Measurements from ENCODE around the gene TLR9. TPM values are rescaled to one million over a fixed set of nuclear protein-coding genes. Genes with fewer than 3 reads are reported as not detected.

Gene TLR9
- total and polyA plus RNA-seq, 2 donors (not counting 1 experiment from before 2014, with no cell fraction given): under 0.01 TPM; not detected in 1

GRCh38 chr3:52270252-52270754 is 44.9 kb upstream of the TLR9 start:
- Histone ChIP-seq H3K4me3 (replicated peaks in 1 of 4; ENCODE audit: control extremely low read depth in 1 of 4, insufficient read depth in 1 of 4, low read depth in 3 of 4, low read length in 4 of 4) (no peak overlapping the region), H3K4me2 (ENCODE audit: extremely low read depth, insufficient read depth, low read length) (no peak overlapping the region), H3K9ac (ENCODE audit: insufficient read depth, low read length) (no peak overlapping the region), H3K27ac (ENCODE audit: insufficient read depth, low read length) (no peak overlapping the region), H3K79me2 (ENCODE audit: control insufficient read depth, insufficient read depth, low read length) (peaks cover 78% of the 10 kb centered on the region), H3K27me3 (ENCODE audit: control insufficient read depth, insufficient read depth, low read length) (no peaks in the 10 kb centered on the region), H3K9me3 (ENCODE audit: control insufficient read depth, insufficient read depth, low read depth, low read length) (no peaks in the 10 kb centered on the region), H3K4me1 (ENCODE audit: control insufficient read depth, extremely low read depth, insufficient read depth, low read length) (peaks cover 8% of the 10 kb centered on the region), H3K36me3 (ENCODE audit: control insufficient read depth, insufficient read depth, low read length) (peaks cover 10% of the 10 kb centered on the region), H4K20me1 (ENCODE audit: control insufficient read depth, extremely low read depth, insufficient read depth, low read length) (peaks cover 2% of the 10 kb centered on the region), H2AFZ (ENCODE audit: low read length) (no peak overlapping the region)
- TF ChIP-seq CTCF (conservative IDR thresholded peaks at IDR 0.05 in 1 of 2, IDR thresholded peaks at IDR 0.05 in 1 of 2; ENCODE audit: low read depth in 1 of 2, low read length in 2 of 2): no peak
- no peak for TF ChIP-seq EZH2 (IDR thresholded peaks at IDR 0.05; ENCODE audit: low read length, missing control alignments)
- DNase-seq (ENCODE audit: low read depth in 2 of 2): no peak

- no peak overlapping the region for H3K4me3 ChIP-seq (replicated peaks in 1 of 4; ENCODE audit: control extremely low read depth in 1 of 4, insufficient read depth in 1 of 4, low read depth in 3 of 4, low read length in 4 of 4)
- no peak overlapping the region for H3K27ac ChIP-seq (ENCODE audit: insufficient read depth, low read length)
- no peak overlapping the region for H3K9ac ChIP-seq (ENCODE audit: insufficient read depth, low read length)
- H3K27me3 ChIP-seq (ENCODE audit: control insufficient read depth, insufficient read depth, low read length): no peaks in the 10 kb centered on the region
- TF ChIP-seq CTCF (conservative IDR thresholded peaks at IDR 0.05 in 1 of 2, IDR thresholded peaks at IDR 0.05 in 1 of 2; ENCODE audit: low read depth in 1 of 2, low read length in 2 of 2) (no peak), EZH2 (IDR thresholded peaks at IDR 0.05; ENCODE audit: low read length, missing control alignments) (no peak)
- peaks cover 2% of the 10 kb centered on the region for H4K20me1 ChIP-seq (ENCODE audit: control insufficient read depth, extremely low read depth, insufficient read depth, low read length)
- DNase-seq (ENCODE audit: low read depth in 2 of 2): no peak
- H2AFZ ChIP-seq (ENCODE audit: low read length): no peak overlapping the region
- H3K79me2 ChIP-seq (ENCODE audit: control insufficient read depth, insufficient read depth, low read length): peaks cover 73% of the 10 kb centered on the region
- peaks cover 10% of the 10 kb centered on the region for H3K36me3 ChIP-seq (ENCODE audit: control insufficient read depth, insufficient read depth, low read length)
- H3K4me2 ChIP-seq (ENCODE audit: extremely low read depth, insufficient read depth, low read length): no peak overlapping the region
- H3K9me3 ChIP-seq (ENCODE audit: control insufficient read depth, insufficient read depth, low read depth, low read length): no peaks in the 10 kb centered on the region
- H3K4me1 ChIP-seq (ENCODE audit: control insufficient read depth, extremely low read depth, insufficient read depth, low read length): peaks cover 7% of the 10 kb centered on the region
Measured at GRCh38 chr3:52269776-52270175, 44.3 kb upstream of the TLR9 start.

GRCh38 chr3:52268036-52268435 is 42.6 kb upstream of the TLR9 start:
- Histone ChIP-seq H3K4me2 (ENCODE audit: extremely low read depth, insufficient read depth, low read length) (no peak overlapping the region), H4K20me1 (ENCODE audit: control insufficient read depth, extremely low read depth, insufficient read depth, low read length) (peaks cover 2% of the 10 kb centered on the region)

More at GRCh38 chr3:52268036-52268435, 42.6 kb upstream of the TLR9 start:
- peaks cover 15% of the 10 kb centered on the region for H3K36me3 ChIP-seq (ENCODE audit: control insufficient read depth, insufficient read depth, low read length)
- H3K4me3 ChIP-seq (replicated peaks in 1 of 4; ENCODE audit: control extremely low read depth in 1 of 4, insufficient read depth in 1 of 4, low read depth in 3 of 4, low read length in 4 of 4): no peak overlapping the region
- H2AFZ ChIP-seq (ENCODE audit: low read length): no peak overlapping the region
- TF ChIP-seq EZH2 (IDR thresholded peaks at IDR 0.05; ENCODE audit: low read length, missing control alignments) (no peak), CTCF (conservative IDR thresholded peaks at IDR 0.05 in 1 of 2, IDR thresholded peaks at IDR 0.05 in 1 of 2; ENCODE audit: low read depth in 1 of 2, low read length in 2 of 2) (no peak)
- H3K9ac ChIP-seq (ENCODE audit: insufficient read depth, low read length): no peak overlapping the region
- H3K79me2 ChIP-seq (ENCODE audit: control insufficient read depth, insufficient read depth, low read length): peaks cover 61% of the 10 kb centered on the region
- no peak overlapping the region for H3K27ac ChIP-seq (ENCODE audit: insufficient read depth, low read length)
- no peaks in the 10 kb centered on the region for H3K9me3 ChIP-seq (ENCODE audit: control insufficient read depth, insufficient read depth, low read depth, low read length)
- no peak for DNase-seq (ENCODE audit: low read depth in 2 of 2)
- peaks cover 7% of the 10 kb centered on the region for H3K4me1 ChIP-seq (ENCODE audit: control insufficient read depth, extremely low read depth, insufficient read depth, low read length)
- no peaks in the 10 kb centered on the region for H3K27me3 ChIP-seq (ENCODE audit: control insufficient read depth, insufficient read depth, low read length)

Data from fibroblast of lung (primary cell).